HepG2 (cell line): ENCODE measurements around the gene ZNF490. TPM values are rescaled to one million over a fixed set of nuclear protein-coding genes. Genes with fewer than 3 reads are reported as not detected.
A peak's percentile ranks its signal among the peaks of the same experiment; 100 is the strongest.

Source experiments
- CAMTA2 ChIP-seq: sonication (generic); formaldehyde crosslinking; IDR thresholded peaks from 2 replicates; pipeline ENCODE4 v1.4.0; 2020; ENCODE audit warnings: mild to moderate bottlenecking, missing genetic modification reagents, borderline replicate concordance
- CBFB ChIP-seq: sonication (generic); formaldehyde crosslinking; IDR thresholded peaks from 2 replicates; pipeline ENCODE4 v1.4.0; 2020; ENCODE audit warnings: missing genetic modification reagents
- CREB1 ChIP-seq, 2 experiments: fragments of 450-650 bp in 1 of 2; IDR thresholded peaks; 2 replicates each; pipeline ENCODE4 v1.6.1; 2016 to 2017; ENCODE audit warnings: control low read depth in 1 of 2, mild to moderate bottlenecking in 1 of 2, missing compliant biosample characterization in 1 of 2, missing genetic modification characterization in 1 of 2
- CSRNP2 ChIP-seq: sonication (generic); formaldehyde crosslinking; conservative IDR thresholded peaks from 2 replicates; pipeline ENCODE4 v1.8.0; 2022; ENCODE audit warnings: low read depth, missing genetic modification reagents
- CTCF ChIP-seq: sonication (generic); formaldehyde crosslinking; IDR thresholded peaks from 2 replicates; pipeline ENCODE4 v1.5.0; 2020; ENCODE audit warnings: mild to moderate bottlenecking, missing genetic modification reagents, moderate library complexity
- HDAC2 ChIP-seq: sonication (generic); formaldehyde crosslinking; IDR thresholded peaks from 2 replicates; pipeline ENCODE4 v1.4.0; 2020; ENCODE audit warnings: missing genetic modification reagents
- HMGA1 ChIP-seq: sonication (generic); formaldehyde crosslinking; conservative IDR thresholded peaks from 2 replicates; pipeline ENCODE4 v1.4.0; 2020; ENCODE audit warnings: missing genetic modification reagents
- NFYC ChIP-seq: IDR thresholded peaks from 2 replicates; pipeline ENCODE4 v1.6.1; 2016; ENCODE audit warnings: missing genetic modification reagents, missing compliant biosample characterization
- NR2F2 ChIP-seq: IDR thresholded peaks from 2 replicates; pipeline ENCODE4 v1.6.1; 2012; ENCODE audit warnings: low read depth, inconsistent platforms, borderline replicate concordance
- RORA ChIP-seq: sonication (generic); formaldehyde crosslinking; IDR thresholded peaks from 2 replicates; pipeline ENCODE4 v1.5.0; 2020; ENCODE audit warnings: mild to moderate bottlenecking, missing genetic modification reagents, moderate library complexity
- SALL2 ChIP-seq: sonication (generic); formaldehyde crosslinking; IDR thresholded peaks from 2 replicates; pipeline ENCODE4 v1.8.1; 2023; ENCODE audit warnings: mild to moderate bottlenecking, missing genetic modification reagents, inconsistent platforms
- SKI ChIP-seq: fragments of 450-650 bp; IDR thresholded peaks from one replicate; pipeline ENCODE4 v1.6.1; 2018; ENCODE audit warnings: mild to moderate bottlenecking; ENCODE audit not compliant: partially characterized antibody
- SRSF9 ChIP-seq: fragments of 200-400 bp; formaldehyde crosslinking; IDR thresholded peaks from 2 replicates; pipeline ENCODE4 v1.6.1; 2018; ENCODE audit warnings: borderline replicate concordance, mild to moderate bottlenecking, low read depth, low read length; ENCODE audit not compliant: insufficient read depth, poor library complexity, severe bottlenecking
- SRY ChIP-seq: sonication (generic); formaldehyde crosslinking; IDR thresholded peaks from 2 replicates; pipeline ENCODE4 v1.8.0; 2022; ENCODE audit warnings: mild to moderate bottlenecking, missing genetic modification reagents
- STAT5B ChIP-seq: sonication (generic); formaldehyde crosslinking; IDR thresholded peaks from 2 replicates; pipeline ENCODE4 v1.4.0; 2020; ENCODE audit warnings: missing genetic modification reagents
- TCF7L2 ChIP-seq: IDR thresholded peaks from 2 replicates; pipeline ENCODE4 v1.6.1; 2011; ENCODE audit warnings: mild to moderate bottlenecking, low read depth, low read length, moderate library complexity
- TGIF2 ChIP-seq: IDR thresholded peaks from 2 replicates; pipeline ENCODE4 v1.6.1; 2016; ENCODE audit warnings: control low read depth, missing compliant biosample characterization
- ZBTB34 ChIP-seq: sonication (generic); formaldehyde crosslinking; IDR thresholded peaks from 2 replicates; pipeline ENCODE4 v1.8.0; 2022; ENCODE audit warnings: mild to moderate bottlenecking, missing genetic modification reagents
- ZFP36L1 ChIP-seq: sonication (generic); formaldehyde crosslinking; IDR thresholded peaks from 2 replicates; pipeline ENCODE4 v1.8.0; 2022; ENCODE audit warnings: mild to moderate bottlenecking, missing genetic modification reagents, moderate library complexity
- ZNF274 ChIP-seq: sonication (generic); formaldehyde crosslinking; IDR thresholded peaks from 2 replicates; pipeline ENCODE4 v1.5.1; 2020; ENCODE audit warnings: mild to moderate bottlenecking, missing genetic modification reagents
- ZNF619 ChIP-seq: sonication (generic); formaldehyde crosslinking; IDR thresholded peaks from 2 replicates; pipeline ENCODE4 v1.4.0; 2020; ENCODE audit warnings: mild to moderate bottlenecking, missing genetic modification reagents
- ZNF629 ChIP-seq: sonication (generic); formaldehyde crosslinking; conservative IDR thresholded peaks from 2 replicates; pipeline ENCODE4 v1.5.0; 2020; ENCODE audit warnings: missing genetic modification reagents
- ZNF7 ChIP-seq: IDR thresholded peaks from 2 replicates; pipeline ENCODE4 v1.6.1; 2016; ENCODE audit warnings: missing biosample characterization, missing genetic modification reagents
- ZNF766 ChIP-seq: sonication (generic); formaldehyde crosslinking; IDR thresholded peaks from 2 replicates; pipeline ENCODE4 v1.5.0; 2020; ENCODE audit warnings: missing genetic modification reagents, borderline replicate concordance
- polyA plus RNA-seq, 8 experiments: library from polyadenylated mRNA; depleted of rRNA in 3 of 8; stranded (reverse) in 7 of 8; unstranded in 1 of 8; fragments of >200 nt; fragmentation: Illumina TruSeq in 4 of 8; extraction: Trizol in 4 of 8; gene quantifications; 2 replicates each; pipeline versions ENCODE4 v1.2.1 to v1.2.3, GENCODE V29; 2011 to 2016; ENCODE audit warnings: low read depth in 4 of 8, missing spikeins in 1 of 8, mixed read lengths in 1 of 8; ENCODE audit not compliant: insufficient read depth in 1 of 8
- total RNA-seq, 5 experiments: library from RNA; depleted of rRNA; stranded (reverse); fragments of >200 nt; fragmentation: Illumina TruSeq; extraction: Trizol; gene quantifications; 2 replicates each; pipeline ENCODE4 v1.2.3, GENCODE V29; 2016; ENCODE audit warnings: low read depth in 1 of 5
- TF ChIP-seq, protein P1 (sequence below): sonication (generic); formaldehyde crosslinking; IDR thresholded peaks from 2 replicates; pipeline ENCODE4 v1.5.0; 2020; ENCODE audit warnings: missing genetic modification reagents

The ZNF490 gene
- total and polyA plus RNA-seq, 2 of the 13 experiments (the other 11 are each of a cell fraction or from before 2014, with no cell fraction given), result 1.3 to 2.9 TPM

- TF ChIP-seq CTCF (peak; percentile 6; the same call in 1 of the 2 replicates), CBFB (CRISPR knock-in tag) (peak; percentile 50), ZNF629 (CRISPR knock-in tag) (no peak), SRY (no peak; the same call in 1 of the 2 replicates), CAMTA2 (CRISPR knock-in tag) (peak; percentile 95; the same call in 1 of the 2 replicates), SKI (peak; percentile 24), ZNF619 (CRISPR knock-in tag) (no peak; the same call in 1 of the 2 replicates), SALL2 (CRISPR knock-in tag) (peak; percentile 28; the same call in 1 of the 2 replicates), HMGA1 (no peak), RORA (CRISPR knock-in tag) (no peak), ZNF274 (CRISPR knock-in tag) (no peak; the same call in 1 of the 2 replicates), HDAC2 (CRISPR knock-in tag) (peak; percentile 77), TGIF2 (peak; percentile 75), ZFP36L1 (CRISPR knock-in tag) (peak; percentile 80; the same call in 1 of the 2 replicates), ZBTB34 (CRISPR knock-in tag) (no peak), CSRNP2 (no peak), CREB1 (IDR thresholded peaks at IDR 0.05) (peak; percentile 77), CREB1 (CRISPR knock-in tag; IDR thresholded peaks at IDR 0.05) (peak; percentile 78), TCF7L2 (no peak), STAT5B (CRISPR knock-in tag) (no peak), ZNF766 (no peak), SRSF9 (no peak), NR2F2 (peak; percentile 50; the same call in 1 of the 2 replicates), NFYC (CRISPR knock-in tag) (peak; percentile 99), ZNF7 (CRISPR knock-in tag) (no peak; the same call in 1 of the 2 replicates)
- TF ChIP-seq, protein P1, sequence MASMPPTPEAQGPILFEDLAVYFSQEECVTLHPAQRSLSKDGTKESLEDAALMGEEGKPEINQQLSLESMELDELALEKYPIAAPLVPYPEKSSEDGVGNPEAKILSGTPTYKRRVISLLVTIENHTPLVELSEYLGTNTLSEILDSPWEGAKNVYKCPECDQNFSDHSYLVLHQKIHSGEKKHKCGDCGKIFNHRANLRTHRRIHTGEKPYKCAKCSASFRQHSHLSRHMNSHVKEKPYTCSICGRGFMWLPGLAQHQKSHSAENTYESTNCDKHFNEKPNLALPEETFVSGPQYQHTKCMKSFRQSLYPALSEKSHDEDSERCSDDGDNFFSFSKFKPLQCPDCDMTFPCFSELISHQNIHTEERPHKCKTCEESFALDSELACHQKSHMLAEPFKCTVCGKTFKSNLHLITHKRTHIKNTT, result no peak
Measured at GRCh38 chr19:12551060-12551832, 59.4 kb downstream of the ZNF490 start, which contains the start of gene ZNF564 (continued).
